ENCODE results near the gene FBXW10B.
"Not testable (repeated sequence)": the region's sequence is repeated elsewhere in the genome, so short reads cannot be mapped to it uniquely, and the experiment has no call there.

DNA sequence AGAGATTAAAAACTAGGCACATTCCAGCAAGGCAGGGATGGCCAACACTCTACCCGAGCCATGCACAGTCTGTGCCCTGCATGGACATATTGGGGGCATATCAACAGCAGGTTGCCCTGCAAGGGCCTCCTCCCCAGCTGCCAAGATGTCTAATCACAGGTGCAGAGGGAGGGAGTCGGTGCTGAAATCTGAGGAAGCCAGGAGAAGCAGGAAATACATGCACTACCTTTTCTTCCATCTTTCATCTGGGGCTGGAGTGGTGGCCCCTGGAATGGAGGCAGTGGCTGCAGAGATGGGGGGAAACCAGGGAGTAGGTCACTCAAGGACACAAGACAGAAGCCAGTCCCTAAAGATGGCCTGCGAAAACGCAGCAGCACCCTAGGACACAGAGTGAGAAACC is 3.8 kb upstream of the FBXW10B start:
- TF ChIP-seq, protein P1, sequence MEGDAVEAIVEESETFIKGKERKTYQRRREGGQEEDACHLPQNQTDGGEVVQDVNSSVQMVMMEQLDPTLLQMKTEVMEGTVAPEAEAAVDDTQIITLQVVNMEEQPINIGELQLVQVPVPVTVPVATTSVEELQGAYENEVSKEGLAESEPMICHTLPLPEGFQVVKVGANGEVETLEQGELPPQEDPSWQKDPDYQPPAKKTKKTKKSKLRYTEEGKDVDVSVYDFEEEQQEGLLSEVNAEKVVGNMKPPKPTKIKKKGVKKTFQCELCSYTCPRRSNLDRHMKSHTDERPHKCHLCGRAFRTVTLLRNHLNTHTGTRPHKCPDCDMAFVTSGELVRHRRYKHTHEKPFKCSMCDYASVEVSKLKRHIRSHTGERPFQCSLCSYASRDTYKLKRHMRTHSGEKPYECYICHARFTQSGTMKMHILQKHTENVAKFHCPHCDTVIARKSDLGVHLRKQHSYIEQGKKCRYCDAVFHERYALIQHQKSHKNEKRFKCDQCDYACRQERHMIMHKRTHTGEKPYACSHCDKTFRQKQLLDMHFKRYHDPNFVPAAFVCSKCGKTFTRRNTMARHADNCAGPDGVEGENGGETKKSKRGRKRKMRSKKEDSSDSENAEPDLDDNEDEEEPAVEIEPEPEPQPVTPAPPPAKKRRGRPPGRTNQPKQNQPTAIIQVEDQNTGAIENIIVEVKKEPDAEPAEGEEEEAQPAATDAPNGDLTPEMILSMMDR (IDR thresholded peaks at IDR 0.05; ENCODE audit: poor library complexity, severe bottlenecking): not testable (repeated sequence)
- not testable (repeated sequence) for TF ChIP-seq SMC3 (conservative IDR thresholded peaks at IDR 0.05; ENCODE audit: poor library complexity); POLR2AphosphoS5 (IDR thresholded peaks at IDR 0.05)
